HG02938 (cell line): ENCODE measurements around the gene ITPKA.
"Not testable (repeated sequence)": the region's sequence is repeated elsewhere in the genome, so short reads cannot be mapped to it uniquely, and the experiment has no call there.

ENCODE experiments used
- ATAC-seq: cut with Tn5 transposase; IDR thresholded peaks from one replicate; pipeline ENCODE4 v1.9.1; 2021; ENCODE audit warnings: mild to moderate bottlenecking, moderate library complexity; ENCODE audit not compliant: unreplicated experiment

Gene ITPKA

GRCh38 chr15:41493205-41493901 lies at the start of gene ITPKA:
Gene ITPKA, plus strand, starts transcription at chr15:41493874. Its CDS starts 54 bp downstream, at chr15:41493928.
- ATAC-seq = peak; percentile 50

DNA sequence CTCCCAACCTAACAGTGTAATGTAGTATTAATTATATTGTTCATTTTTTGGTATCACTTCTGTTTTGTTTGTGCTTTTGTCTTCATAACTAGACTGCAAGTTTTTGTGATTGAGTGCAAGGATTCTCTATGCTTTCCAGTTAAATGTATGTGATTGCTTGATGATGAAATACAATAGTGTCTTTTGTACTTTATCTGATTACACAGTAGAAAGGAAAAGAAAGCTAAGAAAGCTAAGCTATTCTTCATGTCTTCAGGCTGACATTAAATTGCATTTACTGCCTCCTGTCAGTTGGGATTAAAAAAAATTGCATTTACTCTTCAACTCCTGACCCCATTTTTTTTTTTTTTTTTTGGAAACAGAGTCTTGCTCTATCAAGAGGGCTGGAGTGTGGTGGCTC lies 48.3 kb upstream of the ITPKA start:
- no peak for ATAC-seq

DNA sequence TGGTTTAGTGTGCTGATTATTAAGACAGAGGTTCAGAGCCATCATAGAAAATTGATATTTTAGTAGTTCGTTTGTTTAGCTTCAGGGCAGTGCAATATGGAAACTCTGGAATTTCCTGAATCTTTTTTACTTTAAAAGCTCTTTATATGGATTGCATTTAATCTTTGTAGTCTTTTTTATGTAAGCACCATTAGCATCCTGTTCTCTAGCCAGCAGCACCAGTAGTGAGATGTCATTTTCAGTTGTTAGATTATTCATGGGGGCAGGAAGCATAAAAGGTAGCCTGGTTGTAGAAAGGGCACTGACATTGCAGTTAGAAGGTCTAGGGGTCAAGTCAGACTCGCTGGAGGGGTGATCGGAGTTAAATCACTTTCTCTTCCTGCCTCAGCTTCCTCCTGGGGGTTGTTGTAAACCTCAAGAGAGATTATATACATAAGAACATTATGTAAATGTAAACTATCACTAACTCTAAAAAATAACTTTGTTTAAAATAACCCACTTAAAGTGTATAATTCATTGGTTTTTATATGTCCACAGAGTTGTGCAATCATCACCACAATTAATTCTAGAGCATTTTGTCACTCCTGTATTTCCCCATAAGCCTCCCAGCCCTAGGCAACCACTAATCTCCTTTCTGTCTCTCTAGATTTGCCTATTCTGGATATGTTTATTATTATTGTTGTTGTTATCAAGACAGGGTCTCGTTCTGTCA lies 31.4 kb upstream of the ITPKA start:
- ATAC-seq = no peak

DNA sequence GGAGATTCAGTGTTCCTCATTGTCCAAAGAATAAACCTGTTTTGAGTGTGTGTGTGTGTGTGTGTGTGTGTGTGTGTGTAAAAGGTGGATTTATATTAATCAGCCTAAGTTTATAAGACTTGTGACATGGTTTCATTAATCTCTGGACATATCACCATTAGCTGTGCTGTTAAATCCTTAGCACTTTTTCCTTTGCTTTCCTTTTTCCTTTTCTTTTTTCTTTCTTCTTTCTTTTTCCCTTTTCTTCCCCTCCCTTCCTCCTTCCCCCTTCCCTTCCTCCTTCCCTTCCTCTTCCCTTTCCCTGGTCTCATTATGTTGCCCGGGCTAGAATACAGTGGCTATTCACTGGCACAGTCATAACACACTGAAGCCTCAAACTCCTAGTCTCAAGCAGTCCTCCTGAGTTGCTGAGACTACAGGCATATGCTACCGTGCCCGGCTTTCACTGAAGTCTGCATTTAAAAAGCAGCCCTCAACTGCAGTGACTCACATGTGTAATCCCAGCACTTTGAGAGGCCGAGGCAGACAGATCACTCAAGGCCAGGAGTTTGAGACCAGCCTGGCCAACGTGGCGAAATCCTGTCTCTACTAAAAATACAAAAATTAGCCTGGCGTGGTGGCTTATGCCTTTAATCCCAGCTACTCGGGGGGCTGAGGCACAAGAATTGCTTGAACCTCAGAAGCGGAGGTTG lies 28.6 kb upstream of the ITPKA start:
- no peak for ATAC-seq

DNA sequence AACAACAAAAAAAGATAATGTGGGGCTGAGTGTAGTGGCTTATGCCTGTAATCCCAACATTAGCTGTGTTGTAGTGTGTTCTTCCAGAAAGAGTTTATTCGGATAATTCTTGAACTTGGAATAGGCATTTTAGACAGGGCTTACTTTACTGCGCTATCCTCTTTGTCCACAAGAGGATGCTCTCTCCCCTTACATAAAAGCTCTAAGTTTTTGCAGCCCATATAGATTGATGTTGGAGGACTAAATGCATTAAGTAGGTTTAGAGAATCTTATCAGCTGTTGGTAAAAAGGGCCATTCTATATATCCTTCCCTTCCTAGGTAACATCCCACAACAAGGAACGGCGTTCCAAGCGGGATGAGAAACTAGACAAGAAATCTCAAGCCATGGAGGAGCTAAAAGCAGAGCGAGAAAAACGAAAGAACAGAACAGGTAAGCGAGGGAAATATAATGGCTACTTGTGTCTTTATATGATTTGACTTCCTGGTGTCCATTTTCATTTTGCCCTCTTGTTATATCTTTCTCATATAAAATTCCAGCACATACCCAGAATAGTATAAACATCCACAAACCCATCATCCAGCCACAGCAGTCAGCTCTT lies 27.8 kb upstream of the ITPKA start:
- no peak for ATAC-seq

- no peak for ATAC-seq
Observed at GRCh38 chr15:41466711-41467110, 27.0 kb upstream of the ITPKA start.

DNA sequence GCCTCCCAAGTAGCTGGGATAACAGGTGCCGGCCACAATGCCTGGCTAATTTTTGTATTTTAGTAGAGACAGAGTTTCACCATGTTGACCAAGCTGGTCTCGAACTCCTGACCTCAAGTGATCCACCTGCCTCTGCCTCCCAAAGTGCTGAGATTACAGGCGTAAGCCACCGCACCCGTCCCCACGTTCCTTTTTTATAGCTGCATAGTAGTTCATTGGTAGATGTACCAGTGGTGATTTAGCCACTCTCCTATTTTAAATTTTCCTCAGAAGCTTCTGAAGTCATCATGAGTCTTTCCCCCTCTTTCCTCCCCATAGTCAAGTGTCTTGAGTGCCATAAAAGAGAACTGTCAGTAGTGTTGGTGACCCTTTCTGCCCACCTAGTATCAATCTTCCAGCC lies 24.0 kb upstream of the ITPKA start:
- not testable (repeated sequence) for ATAC-seq

DNA sequence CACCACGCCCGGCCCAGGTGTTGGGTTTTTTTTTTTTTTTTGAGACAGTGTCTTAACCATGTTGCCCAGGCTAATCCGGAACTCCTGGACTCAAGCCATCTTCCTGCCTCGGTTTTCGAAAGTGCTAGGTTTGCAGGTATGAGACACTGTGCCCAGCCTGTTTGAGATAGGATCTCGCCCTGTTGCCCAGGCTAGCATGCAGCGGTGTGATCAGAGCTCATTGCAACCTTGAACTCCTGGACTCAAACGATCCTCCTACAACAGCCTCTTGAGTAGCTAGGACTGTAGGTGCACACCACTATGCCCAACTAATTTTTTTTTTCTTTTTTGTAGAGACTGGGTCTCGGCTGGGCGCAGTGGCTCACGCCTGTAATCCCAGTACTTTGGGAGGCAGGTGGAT lies 20.3 kb upstream of the ITPKA start:
- no peak for ATAC-seq

DNA sequence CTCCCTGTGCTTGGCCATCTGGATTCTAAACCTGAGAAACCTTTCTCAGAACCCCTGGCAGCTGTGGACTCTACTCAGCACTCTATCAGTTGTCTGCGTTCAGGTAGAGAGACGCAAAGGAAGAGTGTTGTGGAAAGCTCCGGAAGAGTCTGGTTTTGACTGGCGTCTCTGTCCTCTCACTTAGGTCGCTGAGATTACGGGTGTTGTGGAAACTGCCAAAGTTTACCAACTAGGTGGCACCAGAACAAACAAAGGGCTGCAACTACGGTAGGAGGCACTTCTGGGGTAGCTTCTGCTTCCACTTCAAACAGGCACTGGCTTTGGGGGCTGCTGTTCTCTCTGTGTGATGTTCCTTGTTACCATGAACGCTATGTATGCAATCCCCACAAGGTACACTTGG lies 19.2 kb upstream of the ITPKA start:
- no peak for ATAC-seq

- no peak for ATAC-seq
Observed at GRCh38 chr15:41474941-41475340, 18.7 kb upstream of the ITPKA start.

DNA sequence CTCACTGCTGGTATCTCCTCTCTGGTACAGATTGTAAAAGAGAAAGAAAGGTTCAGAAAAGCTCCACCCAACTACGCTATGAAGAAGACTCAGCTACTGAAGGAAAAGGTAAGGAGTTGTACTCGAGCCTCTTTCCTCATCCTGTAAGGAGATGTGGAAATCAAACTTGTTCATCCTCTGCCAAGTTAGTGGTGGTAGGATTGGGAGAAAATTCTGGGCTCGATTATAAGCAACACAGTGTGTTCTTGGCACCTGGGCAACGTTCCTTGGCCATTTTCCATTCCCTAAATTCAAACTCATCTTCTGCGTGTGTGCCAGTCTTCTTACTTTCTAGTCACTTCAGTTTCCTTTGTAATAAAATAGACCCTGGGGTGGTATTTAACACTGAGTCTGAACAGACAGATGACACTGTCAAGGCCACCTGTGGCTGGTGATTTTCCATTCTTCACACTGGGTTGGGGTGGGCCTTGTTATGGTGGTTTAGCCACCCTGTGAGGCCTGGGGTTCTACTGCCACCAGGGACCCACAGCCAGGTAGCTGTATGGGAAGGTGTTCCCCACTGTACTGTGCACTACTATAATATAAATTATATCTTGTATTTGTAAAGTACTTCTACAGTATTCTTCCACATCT lies 17.1 kb upstream of the ITPKA start:
- ATAC-seq = no peak

DNA sequence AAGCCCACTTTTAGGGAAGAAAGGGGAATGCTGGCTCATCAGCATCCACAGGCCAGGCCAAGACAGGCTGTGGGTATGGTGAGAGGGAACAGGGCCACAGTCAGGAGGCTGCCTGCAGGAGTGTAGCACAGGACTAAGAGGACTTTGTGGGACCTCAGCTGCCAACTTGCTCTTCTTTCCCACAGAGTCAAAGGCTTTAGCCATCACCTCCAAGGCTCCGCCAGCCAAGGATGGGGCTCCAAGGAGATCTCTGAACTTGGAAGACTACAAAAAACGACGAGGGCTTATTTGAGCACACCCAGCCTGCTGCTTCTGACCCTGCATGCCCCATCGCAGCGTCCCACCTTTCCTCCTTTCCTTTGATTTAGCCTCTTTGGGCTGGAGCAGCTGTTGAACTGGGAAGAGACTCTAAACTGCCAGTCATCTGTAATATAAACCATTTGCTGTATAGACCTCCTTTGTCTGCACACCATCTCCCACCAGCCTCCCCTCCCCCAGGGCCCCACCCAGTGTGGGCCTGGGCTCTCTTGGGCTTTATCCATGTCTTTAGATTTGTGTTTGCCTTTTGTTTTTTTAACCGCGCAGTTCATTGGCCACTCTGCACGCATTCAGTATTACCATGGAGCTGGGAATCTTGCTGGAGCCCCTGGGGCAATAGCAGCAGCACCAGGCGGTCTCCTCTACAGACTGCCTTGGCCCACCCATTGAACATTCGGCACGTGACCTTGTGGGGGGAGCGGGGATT lies 13.1 kb upstream of the ITPKA start:
- no peak for ATAC-seq

DNA sequence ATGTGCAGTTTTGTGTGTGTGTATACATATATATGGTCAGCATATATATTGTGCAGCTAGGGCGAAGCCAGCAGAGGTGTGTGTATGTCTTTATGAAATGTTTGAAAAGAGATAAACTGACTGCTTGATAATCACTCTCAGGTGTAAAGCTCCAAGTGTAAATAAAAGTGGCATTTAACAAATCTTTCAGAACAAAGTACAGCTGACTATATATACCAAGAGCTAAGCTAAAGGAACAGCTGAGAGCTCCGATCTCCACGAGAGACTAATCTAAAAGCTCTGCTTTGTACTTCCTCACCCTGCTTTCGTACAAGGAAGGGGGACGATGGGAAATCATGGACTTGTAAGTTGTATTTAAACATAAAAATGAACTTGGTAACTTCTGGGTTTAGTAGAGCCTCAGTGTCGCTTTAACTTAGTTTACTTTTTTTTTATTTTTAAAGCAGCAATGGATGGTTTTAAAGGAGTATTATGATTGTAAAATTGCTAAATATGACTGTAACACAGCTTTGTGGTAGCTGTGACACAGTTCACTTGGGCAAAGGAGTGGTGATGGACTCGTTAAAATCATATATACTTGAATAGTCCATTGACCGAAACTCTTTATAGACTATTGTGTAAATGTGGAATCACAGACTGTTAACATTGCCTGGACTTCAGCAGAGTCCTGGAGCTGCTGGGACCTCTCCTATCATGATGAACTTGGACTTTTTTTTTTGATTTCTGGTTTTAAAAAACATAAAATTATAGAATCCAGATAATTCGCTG lies 11.4 kb upstream of the ITPKA start:
- no peak for ATAC-seq

DNA sequence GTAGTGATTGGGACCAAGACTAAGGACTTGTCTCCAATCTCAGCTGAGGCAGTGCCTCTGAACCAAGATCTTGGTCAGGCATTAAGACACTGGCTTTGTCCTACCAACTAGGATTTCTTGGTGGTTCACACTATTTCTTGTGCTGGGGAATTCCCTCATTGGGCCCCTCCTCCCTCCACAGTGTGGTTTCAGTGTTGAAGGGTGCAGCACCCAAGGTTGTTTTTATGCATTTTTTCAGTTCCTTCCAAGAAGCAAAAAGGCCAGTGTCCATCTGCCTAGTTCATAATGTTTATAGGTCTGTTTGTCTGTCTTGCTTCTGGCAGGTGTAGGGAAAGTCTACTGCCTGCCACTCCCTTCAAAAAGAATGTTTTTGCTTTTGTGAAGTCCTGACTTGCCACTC lies 10.6 kb upstream of the ITPKA start:
- ATAC-seq = peak; percentile 71

GRCh38 chr15:41483519-41483918 lies 10.2 kb upstream of the ITPKA start:
- ATAC-seq = no peak

DNA sequence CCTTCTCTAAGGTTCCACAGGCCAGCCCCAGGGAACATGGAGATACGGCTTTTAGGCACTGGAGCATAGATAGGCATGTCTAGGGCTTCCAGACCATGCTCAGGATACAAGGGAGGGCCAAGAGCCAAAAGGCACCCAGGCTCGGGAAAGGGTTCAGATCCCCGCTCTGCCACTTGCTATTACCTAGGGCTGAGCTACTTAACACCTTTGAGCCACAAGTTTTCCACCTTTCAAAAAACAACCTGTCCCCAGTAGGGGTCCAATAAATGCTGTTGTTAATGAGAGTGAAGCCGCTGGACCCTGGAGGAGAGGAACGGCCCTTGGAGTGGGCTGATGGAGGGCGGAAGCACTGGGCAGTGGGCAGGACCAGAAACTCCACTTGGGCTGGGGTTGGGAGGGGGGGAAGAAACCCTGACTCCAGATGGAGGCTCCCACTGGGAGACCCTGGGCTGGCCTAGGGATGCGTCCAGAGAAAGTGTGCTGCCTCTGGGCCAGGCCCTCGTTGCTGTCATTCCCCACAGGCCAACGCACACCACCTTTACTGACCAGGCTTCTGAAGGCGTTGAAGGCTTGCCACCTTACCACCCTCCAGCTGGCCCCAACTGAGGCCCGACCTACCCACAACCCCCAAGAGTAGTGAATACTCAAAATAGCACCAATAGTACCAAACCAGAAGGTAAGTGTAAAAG lies 8.6 kb upstream of the ITPKA start:
- no peak for ATAC-seq

- no peak for ATAC-seq
Observed at GRCh38 chr15:41486286-41486685, 7.4 kb upstream of the ITPKA start.

DNA sequence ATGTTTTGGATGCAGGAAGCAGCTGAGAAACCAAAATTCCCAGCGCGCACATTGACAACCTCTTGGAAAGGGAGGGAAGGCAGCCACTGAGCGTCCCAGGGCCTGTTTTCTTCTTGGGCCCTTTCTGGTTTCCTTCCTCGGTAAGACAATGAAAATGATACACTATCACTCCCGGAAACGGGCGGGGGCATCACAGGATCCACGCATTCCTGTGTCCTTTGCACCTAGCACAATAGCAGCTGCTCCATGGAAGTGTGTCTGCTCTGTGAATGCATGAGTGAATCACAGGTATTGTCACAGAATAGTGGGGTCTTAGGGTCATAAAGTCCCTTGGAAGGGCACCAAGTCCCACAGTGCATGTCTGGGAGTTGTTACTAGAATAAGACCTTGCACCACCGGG lies 6.3 kb upstream of the ITPKA start:
- ATAC-seq = no peak

GRCh38 chr15:41487802-41488201 lies 5.9 kb upstream of the ITPKA start:
- ATAC-seq = no peak
